GM18861 (cell line): ENCODE measurements around the gene DSTYK.
"Not testable (repeated sequence)": the region's sequence is repeated elsewhere in the genome, so short reads cannot be mapped to it uniquely, and the experiment has no call there.

Experiments used
- ATAC-seq: cut with Tn5 transposase; IDR thresholded peaks from one replicate; pipeline ENCODE4 v1.9.1; 2021; ENCODE audit not compliant: unreplicated experiment

DSTYK gene

GRCh38 chr1:205179842-205180241, 31.7 kb downstream of the DSTYK start:
- no peak for ATAC-seq

DNA sequence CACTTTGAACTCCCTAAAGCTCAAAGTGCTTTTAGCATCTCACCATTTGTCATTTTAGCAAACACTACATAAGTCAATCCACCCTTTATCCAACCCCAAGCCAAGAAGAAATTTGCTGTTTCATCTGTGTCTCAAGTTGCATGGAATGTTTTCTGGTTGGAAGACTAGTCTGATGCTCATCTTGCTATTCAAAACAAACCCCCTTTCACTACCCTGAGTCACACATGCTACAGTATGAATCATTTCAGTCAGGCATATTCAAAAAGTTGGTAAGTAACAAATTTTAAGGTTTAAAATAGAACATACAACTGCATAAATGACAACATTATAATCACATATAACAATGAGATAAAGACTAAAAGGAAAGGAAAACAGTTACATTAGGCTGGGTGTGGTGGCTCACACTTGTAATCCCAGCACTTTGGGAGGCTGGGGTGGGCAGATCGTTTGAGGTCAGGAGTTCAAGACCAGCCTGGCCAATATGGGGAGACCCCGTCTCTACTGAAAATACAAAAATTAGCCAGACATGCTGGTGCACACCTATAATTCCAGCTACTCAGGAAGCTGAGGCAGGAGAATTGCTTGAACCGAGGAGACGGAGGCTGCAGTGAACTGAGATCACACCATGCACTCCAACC, 38.7 kb downstream of the DSTYK start:
- ATAC-seq = no peak

DNA sequence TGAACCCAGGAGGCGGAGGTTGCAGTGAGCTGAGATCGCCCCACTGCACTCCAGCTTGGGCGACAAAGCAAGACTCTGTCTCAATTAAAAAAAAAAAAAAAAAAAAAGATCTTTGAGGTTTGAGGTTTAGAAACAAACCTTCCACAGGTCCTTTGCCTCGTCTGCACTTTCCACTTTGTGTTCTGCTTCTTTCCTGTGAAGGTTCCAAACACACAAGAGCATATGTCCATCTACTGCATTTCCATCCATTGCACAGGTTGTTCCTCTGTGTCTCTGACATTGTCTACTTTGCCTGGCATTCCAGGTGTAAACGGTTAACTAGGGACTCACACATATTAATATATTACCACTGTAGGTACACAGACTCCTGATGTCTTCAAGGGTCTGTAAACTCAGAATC, 40.1 kb downstream of the DSTYK start:
- ATAC-seq = no peak

DNA sequence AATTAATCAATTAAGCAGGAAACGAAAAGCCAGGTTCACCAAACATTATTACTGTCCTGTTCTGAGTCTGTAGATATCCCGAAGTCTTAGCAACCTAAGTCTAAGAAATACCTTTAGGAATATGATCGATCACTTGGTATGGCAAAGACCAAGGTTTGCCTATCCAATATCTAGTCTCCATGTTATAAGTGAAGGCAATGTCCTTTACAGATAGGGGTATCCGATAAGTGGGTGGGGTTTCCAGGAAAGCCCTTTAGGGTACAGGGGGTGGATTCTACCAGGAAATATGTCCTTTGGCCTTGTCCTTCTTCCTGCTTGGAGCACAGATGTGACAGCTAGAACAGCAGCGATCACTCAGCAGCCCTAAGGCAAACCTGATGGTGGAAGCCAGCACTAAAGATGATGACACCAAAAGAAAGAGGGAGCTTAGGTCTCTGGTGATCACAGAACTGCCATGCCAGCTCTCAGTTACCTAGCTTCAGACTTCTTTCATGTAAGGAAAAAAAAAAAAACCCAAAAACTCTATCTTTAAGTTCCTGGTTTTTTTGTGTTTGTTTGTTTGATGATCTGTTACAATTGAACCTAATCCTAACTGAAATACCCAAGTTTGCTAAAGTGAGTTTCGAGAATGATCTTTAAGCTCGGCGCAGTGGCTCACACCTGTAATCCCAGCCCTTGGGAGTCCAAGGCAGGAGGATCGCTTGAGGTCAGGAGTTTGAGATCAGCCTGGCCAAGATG, 40.8 kb downstream of the DSTYK start:
- no peak for ATAC-seq

DNA sequence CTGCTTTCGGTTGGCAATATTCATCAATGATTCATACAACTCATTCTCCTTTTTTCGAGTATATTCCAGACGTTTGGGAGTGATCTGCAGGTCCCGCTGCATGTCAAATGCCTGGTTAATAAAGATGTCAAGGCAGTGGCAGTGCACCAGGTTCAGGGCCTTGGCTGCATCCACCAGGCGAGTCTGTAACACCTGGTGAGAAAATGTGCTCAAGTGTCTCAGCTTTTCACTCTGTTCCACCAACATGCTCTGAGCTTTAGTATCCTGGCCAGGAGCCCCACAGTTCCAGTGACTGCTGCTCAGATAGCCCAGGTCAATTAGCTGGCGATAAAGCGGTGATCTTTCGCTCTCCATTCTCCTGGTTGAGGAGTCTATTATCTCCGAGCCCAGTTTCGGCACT, 42.3 kb downstream of the DSTYK start:
- no peak for ATAC-seq

DNA sequence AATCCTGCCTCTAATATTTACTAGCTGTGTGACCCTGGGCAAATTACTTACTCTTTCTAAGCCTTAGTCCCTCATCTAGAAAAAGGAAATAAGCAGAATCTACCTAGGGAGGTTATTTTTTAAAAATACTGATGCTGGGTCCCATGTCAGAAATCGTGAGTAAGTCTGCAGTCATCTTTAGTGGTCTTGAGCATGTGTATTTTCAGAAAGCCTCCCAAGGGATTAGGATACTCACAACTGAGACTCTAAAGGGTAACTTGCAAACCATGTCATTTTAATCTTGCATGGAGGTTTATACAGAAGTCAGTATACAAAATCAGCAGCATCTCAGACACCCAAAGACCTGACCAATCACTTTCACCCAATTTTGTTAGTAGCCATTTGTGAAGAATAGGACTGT, 43.2 kb downstream of the DSTYK start:
- ATAC-seq = no peak

DNA sequence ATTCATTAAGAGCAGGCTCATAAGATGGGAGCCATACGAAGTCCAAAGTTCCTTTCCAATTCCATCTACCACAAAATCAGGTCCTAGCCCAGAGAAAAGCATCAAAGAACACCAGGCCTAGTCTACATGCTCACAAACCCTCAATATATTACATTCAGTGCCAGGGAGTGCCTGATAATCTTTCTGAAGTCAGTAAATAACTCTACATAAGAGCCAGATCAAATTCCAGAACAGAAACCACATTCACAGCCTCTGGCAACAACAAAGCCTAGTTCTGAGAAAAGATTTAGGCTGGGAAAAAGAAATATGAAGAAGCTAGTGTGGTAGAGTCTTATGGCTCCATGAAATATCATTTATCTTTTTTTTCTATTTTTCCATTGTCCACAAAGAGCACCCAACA, 49.2 kb downstream of the DSTYK start:
- no peak for ATAC-seq

DNA sequence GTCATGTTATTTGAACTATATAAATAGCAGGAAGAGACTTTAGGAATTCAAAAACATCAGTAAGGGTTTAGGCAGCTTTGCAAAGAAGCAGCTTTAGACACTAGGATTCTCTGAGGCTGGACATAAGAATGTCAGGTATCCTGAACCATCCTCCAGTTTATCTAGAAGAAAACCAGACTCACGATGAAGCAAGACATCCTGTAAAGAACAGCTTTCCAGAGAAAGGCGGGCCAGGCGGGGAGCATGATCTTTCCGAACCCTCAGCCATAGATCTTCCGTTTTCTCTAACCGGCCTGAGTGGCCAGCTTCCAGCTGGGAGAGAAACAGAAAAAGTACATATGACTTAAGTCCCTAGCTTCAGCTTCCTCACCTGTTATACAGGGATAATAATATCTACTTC, 50.4 kb downstream of the DSTYK start:
- no peak for ATAC-seq

DNA sequence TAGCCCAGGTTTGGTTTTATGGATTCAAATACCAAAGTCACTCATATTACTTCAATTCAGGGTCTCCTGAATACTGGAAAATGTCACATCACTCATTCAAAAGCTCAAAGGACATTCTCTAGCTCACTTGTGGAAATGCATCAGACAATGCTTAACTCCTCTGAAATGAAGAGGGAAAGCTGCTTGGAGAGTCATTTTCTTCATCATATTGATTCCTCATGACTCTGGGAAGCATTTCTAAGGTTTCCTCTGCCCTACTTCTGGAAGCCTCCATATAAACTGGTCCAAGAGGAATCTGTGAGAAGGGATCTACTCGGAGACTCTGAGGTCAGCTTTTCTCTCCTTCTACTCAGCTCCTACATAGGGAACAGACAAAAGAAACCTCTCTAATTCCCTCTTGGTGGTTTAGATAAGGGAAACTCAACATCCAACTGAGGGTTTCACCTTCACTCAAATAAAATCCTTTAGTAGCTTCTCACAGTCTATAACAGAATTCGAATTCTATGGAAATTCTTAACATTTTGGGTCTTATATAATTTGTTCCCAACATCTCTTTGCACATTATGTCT, 53.4 kb downstream of the DSTYK start:
- ATAC-seq = no peak

GRCh38 chr1:205155665-205156377, 55.7 kb downstream of the DSTYK start:
- not testable (repeated sequence) for ATAC-seq

DNA sequence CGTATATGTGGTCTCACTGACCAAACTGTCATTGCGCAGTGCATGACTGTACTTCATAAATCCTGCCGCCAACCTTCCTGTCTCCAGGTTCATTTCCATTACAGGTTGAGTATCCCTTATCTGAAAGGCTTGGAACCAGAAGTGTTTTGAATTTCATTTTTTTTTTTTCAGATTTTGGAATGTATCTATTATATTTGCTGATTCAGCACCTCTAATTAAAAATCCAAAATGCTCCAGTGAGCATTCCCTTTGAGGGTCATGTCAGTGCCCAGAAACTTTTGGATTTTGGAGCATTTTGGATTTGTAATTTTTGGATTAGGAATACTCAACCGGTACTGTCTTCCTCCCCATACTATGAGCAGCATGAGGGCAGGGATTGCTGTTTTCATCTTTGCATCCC, 59.0 kb downstream of the DSTYK start:
- ATAC-seq = no peak

DNA sequence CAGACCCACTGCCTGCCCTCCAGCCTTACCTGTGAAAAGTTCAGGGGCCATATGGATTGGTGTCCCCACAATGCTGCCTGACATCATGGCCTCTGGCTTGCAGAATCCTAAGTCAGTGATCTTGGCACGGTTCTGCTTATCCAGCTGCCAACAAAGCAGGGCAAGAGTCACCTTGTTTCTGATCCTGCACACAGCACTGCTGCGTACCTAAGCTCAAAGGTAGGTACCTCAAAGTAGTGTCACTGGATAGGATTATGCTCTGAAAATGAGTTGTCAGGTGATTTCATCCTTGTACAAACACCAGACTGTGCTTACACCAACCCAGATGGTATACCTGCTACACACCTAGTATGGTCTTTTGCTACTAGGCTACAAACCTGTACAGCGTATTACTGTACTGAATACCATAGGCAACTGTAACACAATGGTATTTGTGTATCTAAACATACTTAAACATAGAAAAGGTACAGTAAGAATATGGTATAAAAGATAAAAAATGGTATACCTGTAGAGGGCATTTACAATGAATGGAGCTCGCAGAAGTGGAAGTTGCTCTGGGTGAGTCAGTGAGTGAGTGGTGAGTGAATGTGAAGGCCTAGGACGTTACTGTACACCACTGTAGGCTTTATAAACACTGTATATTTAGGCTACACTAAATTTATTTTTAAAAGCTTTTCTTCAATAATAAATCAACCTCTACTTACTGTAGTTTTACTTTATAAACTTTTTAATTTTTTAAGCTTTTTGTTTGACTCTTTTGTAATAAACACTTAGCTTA, 60.7 kb downstream of the DSTYK start:
- no peak for ATAC-seq

GRCh38 chr1:205147191-205147835, 64.2 kb downstream of the DSTYK start:
- ATAC-seq = no peak

- ATAC-seq = no peak
Measured at GRCh38 chr1:205144751-205145150, 66.8 kb downstream of the DSTYK start.

DNA sequence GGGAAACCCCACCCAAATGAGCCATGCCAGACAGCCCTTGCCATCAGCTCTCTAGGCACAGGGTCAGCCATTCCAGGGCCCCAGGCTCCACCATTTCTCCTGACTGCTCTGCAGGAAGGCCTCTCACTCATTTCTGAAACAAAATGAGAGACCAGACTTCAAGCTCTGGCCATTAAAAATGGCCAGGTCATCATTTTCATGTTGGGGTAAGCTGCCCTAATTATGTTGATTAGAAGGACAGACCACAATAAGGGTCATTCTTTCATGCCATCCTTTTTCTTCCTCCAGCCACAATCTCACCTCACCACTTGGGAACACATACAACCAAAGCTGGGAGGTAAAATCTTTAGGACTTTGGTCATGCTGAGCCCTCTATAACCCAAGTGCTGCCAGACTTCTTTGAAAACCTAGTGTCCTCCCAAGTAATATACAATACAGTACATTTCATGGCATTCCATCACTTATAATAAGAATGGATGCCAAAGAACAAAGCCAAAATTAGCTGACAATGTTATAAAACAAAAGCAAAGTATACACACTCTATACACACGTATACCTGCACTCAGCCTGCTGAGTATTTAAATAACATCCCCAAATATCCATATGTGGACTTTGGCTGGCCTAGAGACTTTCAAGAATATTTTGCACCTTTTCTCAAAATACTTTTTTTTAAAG, 67.3 kb downstream of the DSTYK start:
- no peak for ATAC-seq

DNA sequence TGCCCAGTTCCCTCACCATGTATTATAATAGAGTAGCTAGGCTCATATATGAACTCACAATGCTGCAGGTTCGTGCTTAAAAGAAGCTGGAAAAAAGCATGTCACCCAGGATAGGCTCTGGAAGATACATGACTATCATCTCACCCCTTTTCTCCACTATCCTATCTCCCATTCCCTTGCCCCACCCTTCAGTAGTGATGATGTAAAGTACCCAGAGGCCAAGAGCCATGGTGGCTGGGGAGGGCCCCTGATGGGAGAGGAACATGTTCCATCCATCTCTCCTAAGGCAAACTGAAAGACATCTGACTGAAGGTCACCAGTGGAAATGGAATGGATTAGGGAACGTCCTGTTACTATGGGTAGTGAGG, 69.4 kb downstream of the DSTYK start:
- ATAC-seq = no peak

- ATAC-seq = no peak
Measured at GRCh38 chr1:205141236-205142101, 70.0 kb downstream of the DSTYK start.

DNA sequence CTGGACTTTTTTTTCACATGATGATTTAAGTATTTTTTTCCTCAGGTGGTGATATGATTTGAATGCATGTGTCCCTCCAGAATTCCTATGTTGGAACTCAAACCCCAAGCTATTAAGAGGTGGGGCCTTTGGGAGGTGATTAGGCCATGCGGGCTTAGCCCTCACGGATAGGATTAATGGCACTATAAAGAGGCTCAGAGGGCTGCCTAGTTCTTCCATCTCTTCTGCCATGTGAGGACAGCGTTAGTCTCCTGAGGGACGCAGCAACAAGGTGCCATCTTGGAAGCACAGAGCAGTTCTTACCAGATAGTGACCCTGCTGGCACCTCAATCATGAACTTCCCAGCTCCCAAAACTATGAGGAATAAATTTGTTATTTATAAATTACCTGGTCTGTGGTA, 71.4 kb downstream of the DSTYK start:
- ATAC-seq = no peak

DNA sequence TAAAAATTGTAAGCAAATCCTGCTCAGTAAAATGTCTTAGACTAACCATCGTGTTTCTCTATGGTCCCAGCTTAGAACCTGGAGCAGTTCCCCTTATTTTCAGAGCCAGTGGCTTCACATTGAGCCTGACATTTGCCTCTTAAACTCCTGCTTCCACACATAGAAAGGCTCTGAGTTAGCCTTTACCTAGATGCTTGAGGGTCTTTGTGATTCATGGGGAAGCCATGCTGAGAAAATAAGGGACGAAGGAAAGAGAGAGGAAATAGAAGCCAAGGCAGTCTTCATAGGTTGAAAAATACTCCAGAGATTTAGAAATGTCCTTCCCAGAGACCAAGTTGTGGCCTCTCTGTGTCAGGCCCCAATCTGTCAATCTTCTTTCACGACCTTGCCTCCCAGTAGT, 73.6 kb downstream of the DSTYK start:
- ATAC-seq = no peak
